Stimulated activated memory B cell treated with anti-CD40 and anti-IgM and Interleukin-4, amounts not matched to agents 10 μg/mL and 1 μg/mL and 100 μg/mL, for 72 hours (primary cell): Measurements from ENCODE around the gene ANKRD44.
"Not testable (repeated sequence)": the region's sequence is repeated elsewhere in the genome, so short reads cannot be mapped to it uniquely, and the experiment has no call there.

Experiments
- ATAC-seq: fragments of 150-1000 bp; cut with Tn5 transposase; 2 replicates; pipeline ENCODE4 v1.10.0; 2021
- H3K27ac Mint-ChIP-seq: one replicate; pipeline ENCODE4 v1.8.0; 2022; ENCODE audit warnings: mild to moderate bottlenecking, mixed read lengths
- H3K27me3 Mint-ChIP-seq: one replicate; pipeline ENCODE4 v1.8.0; 2022; ENCODE audit warnings: mixed read lengths
- H3K36me3 Mint-ChIP-seq: one replicate; pipeline ENCODE4 v1.8.0; 2022; ENCODE audit warnings: mixed read lengths
- H3K4me1 Mint-ChIP-seq: one replicate; pipeline ENCODE4 v1.8.0; 2022; ENCODE audit warnings: mixed read lengths
- H3K4me3 Mint-ChIP-seq: one replicate; pipeline ENCODE4 v1.8.0; 2022; ENCODE audit warnings: mild to moderate bottlenecking, moderate library complexity, mixed read lengths
- H3K9me3 Mint-ChIP-seq: one replicate; pipeline ENCODE4 v1.8.0; 2022; ENCODE audit warnings: mixed read lengths

ANKRD44 gene

GRCh38 chr2:197034292-197034691 lies 276.3 kb downstream of the ANKRD44 start:
- no peak overlapping the region for H3K4me3 Mint-ChIP-seq
- H3K4me1 Mint-ChIP-seq, result peaks cover 6% of the 10 kb centered on the region
- no peak for ATAC-seq
- H3K27ac Mint-ChIP-seq, result peak overlapping the region; percentile 44
- no peaks in the 10 kb centered on the region for H3K9me3 Mint-ChIP-seq
- peaks cover 50% of the 10 kb centered on the region for H3K36me3 Mint-ChIP-seq
- H3K27me3 Mint-ChIP-seq, result no peaks in the 10 kb centered on the region

- Mint-ChIP-seq H3K4me1 (peaks cover 6% of the 10 kb centered on the region), H3K4me3 (no peak overlapping the region), H3K36me3 (peaks cover 57% of the 10 kb centered on the region), H3K27ac (no peak overlapping the region), H3K27me3 (no peaks in the 10 kb centered on the region), H3K9me3 (no peaks in the 10 kb centered on the region)
- ATAC-seq, result no peak
Observed at GRCh38 chr2:197033222-197033621, 277.4 kb downstream of the ANKRD44 start.

- no peak overlapping the region for H3K27ac Mint-ChIP-seq
- H3K4me3 Mint-ChIP-seq, result no peak overlapping the region
- H3K36me3 Mint-ChIP-seq, result peaks cover 59% of the 10 kb centered on the region
- H3K27me3 Mint-ChIP-seq, result no peaks in the 10 kb centered on the region
- no peaks in the 10 kb centered on the region for H3K9me3 Mint-ChIP-seq
- H3K4me1 Mint-ChIP-seq, result peaks cover 6% of the 10 kb centered on the region
- no peak for ATAC-seq
Observed at GRCh38 chr2:197031803-197032202, 278.8 kb downstream of the ANKRD44 start.

GRCh38 chr2:197030090-197030489 lies 280.5 kb downstream of the ANKRD44 start:
- Mint-ChIP-seq H3K4me1 (peaks cover 6% of the 10 kb centered on the region), H3K27me3 (no peaks in the 10 kb centered on the region), H3K4me3 (no peak overlapping the region), H3K27ac (no peak overlapping the region), H3K9me3 (no peaks in the 10 kb centered on the region), H3K36me3 (peaks cover 74% of the 10 kb centered on the region)
- ATAC-seq, result no peak

- H3K27ac Mint-ChIP-seq, result no peak overlapping the region
- H3K36me3 Mint-ChIP-seq, result peaks cover 78% of the 10 kb centered on the region
- no peak for ATAC-seq
- H3K27me3 Mint-ChIP-seq, result no peaks in the 10 kb centered on the region
- H3K4me3 Mint-ChIP-seq, result no peak overlapping the region
- no peaks in the 10 kb centered on the region for H3K9me3 Mint-ChIP-seq
- peaks cover 6% of the 10 kb centered on the region for H3K4me1 Mint-ChIP-seq
Observed at GRCh38 chr2:197028633-197029032, 281.9 kb downstream of the ANKRD44 start.

GRCh38 chr2:197028230-197028629 lies 282.4 kb downstream of the ANKRD44 start:
- peaks cover 6% of the 10 kb centered on the region for H3K4me1 Mint-ChIP-seq
- no peak for ATAC-seq
- H3K27ac Mint-ChIP-seq, result no peak overlapping the region
- no peaks in the 10 kb centered on the region for H3K9me3 Mint-ChIP-seq
- peaks cover 78% of the 10 kb centered on the region for H3K36me3 Mint-ChIP-seq
- no peaks in the 10 kb centered on the region for H3K27me3 Mint-ChIP-seq
- no peak overlapping the region for H3K4me3 Mint-ChIP-seq

GRCh38 chr2:197024206-197024605 lies 286.4 kb downstream of the ANKRD44 start:
- Mint-ChIP-seq H3K4me1 (no peaks in the 10 kb centered on the region), H3K4me3 (no peak overlapping the region), H3K36me3 (peaks cover 79% of the 10 kb centered on the region), H3K27me3 (no peaks in the 10 kb centered on the region), H3K27ac (no peak overlapping the region), H3K9me3 (peaks cover 3% of the 10 kb centered on the region)
- ATAC-seq, result no peak

GRCh38 chr2:197020921-197021320 lies 289.7 kb downstream of the ANKRD44 start:
- not testable (repeated sequence) for H3K4me3 Mint-ChIP-seq, H3K4me1 Mint-ChIP-seq, H3K27ac Mint-ChIP-seq, H3K9me3 Mint-ChIP-seq, H3K27me3 Mint-ChIP-seq, ATAC-seq
- peaks cover 62% of the 10 kb centered on the region for H3K36me3 Mint-ChIP-seq

- H3K4me1 Mint-ChIP-seq, result peaks cover 7% of the 10 kb centered on the region
- H3K4me3 Mint-ChIP-seq, result no peak overlapping the region
- no peaks in the 10 kb centered on the region for H3K9me3 Mint-ChIP-seq
- H3K27ac Mint-ChIP-seq, result no peak overlapping the region
- H3K36me3 Mint-ChIP-seq, result peaks cover 48% of the 10 kb centered on the region
- ATAC-seq, result no peak
- no peaks in the 10 kb centered on the region for H3K27me3 Mint-ChIP-seq
Observed at GRCh38 chr2:197013098-197013497, 297.5 kb downstream of the ANKRD44 start.

GRCh38 chr2:197011801-197012641 lies 298.6 kb downstream of the ANKRD44 start:
- no peak overlapping the region for H3K4me3 Mint-ChIP-seq
- H3K27me3 Mint-ChIP-seq, result no peaks in the 10 kb centered on the region
- peaks cover 7% of the 10 kb centered on the region for H3K4me1 Mint-ChIP-seq
- H3K36me3 Mint-ChIP-seq, result peaks cover 50% of the 10 kb centered on the region
- peak; percentile 45 for ATAC-seq
- H3K27ac Mint-ChIP-seq, result peak overlapping the region; percentile 72
- no peaks in the 10 kb centered on the region for H3K9me3 Mint-ChIP-seq

- no peaks in the 10 kb centered on the region for H3K9me3 Mint-ChIP-seq
- peaks cover 7% of the 10 kb centered on the region for H3K4me1 Mint-ChIP-seq
- H3K27me3 Mint-ChIP-seq, result no peaks in the 10 kb centered on the region
- peaks cover 59% of the 10 kb centered on the region for H3K36me3 Mint-ChIP-seq
- no peak overlapping the region for H3K27ac Mint-ChIP-seq
- no peak overlapping the region for H3K4me3 Mint-ChIP-seq
- ATAC-seq, result no peak
Observed at GRCh38 chr2:197011021-197011417, 299.6 kb downstream of the ANKRD44 start.

- Mint-ChIP-seq H3K27me3 (no peaks in the 10 kb centered on the region), H3K4me3 (no peak overlapping the region), H3K4me1 (peaks cover 7% of the 10 kb centered on the region), H3K36me3 (peaks cover 58% of the 10 kb centered on the region), H3K9me3 (no peaks in the 10 kb centered on the region), H3K27ac (peak overlapping the region; percentile 6)
- no peak for ATAC-seq
Observed at GRCh38 chr2:197010200-197011020, 300.2 kb downstream of the ANKRD44 start.

GRCh38 chr2:197008741-197009341 lies 301.7 kb downstream of the ANKRD44 start:
- Mint-ChIP-seq H3K27ac (peak overlapping the region; percentile 6), H3K36me3 (peaks cover 51% of the 10 kb centered on the region)
- not testable (repeated sequence) for H3K9me3 Mint-ChIP-seq, H3K4me3 Mint-ChIP-seq, ATAC-seq, H3K4me1 Mint-ChIP-seq, H3K27me3 Mint-ChIP-seq

- no peaks in the 10 kb centered on the region for H3K27me3 Mint-ChIP-seq
- H3K4me1 Mint-ChIP-seq, result peaks cover 7% of the 10 kb centered on the region
- H3K36me3 Mint-ChIP-seq, result peaks cover 51% of the 10 kb centered on the region
- H3K9me3 Mint-ChIP-seq, result no peaks in the 10 kb centered on the region
- no peak overlapping the region for H3K27ac Mint-ChIP-seq
- no peak for ATAC-seq
- no peak overlapping the region for H3K4me3 Mint-ChIP-seq
Observed at GRCh38 chr2:197007716-197008628, 302.6 kb downstream of the ANKRD44 start.
